GM12891 (cell line): ENCODE measurements around the gene TCTA.
"Not testable (repeated sequence)": the region's sequence is repeated elsewhere in the genome, so short reads cannot be mapped to it uniquely, and the experiment has no call there.

Experiments
- DNase-seq: peaks from one replicate; pipeline ENCODE4 v3.0.0; 2011; ENCODE audit warnings: low spot score; ENCODE audit not compliant: insufficient read length
- FAIRE-seq: peaks from 2 replicates; lab custom pipeline; 2011; peaks lifted over from hg19 to GRCh38; lab: Jason Lieb, UNC
- PAX5 ChIP-seq: IDR thresholded peaks from 2 replicates; pipeline ENCODE4 v1.6.1; 2011; ENCODE audit warnings: low read length, moderate library complexity, mild to moderate bottlenecking; ENCODE audit not compliant: insufficient read depth, severe bottlenecking
- POLR2A ChIP-seq: IDR thresholded peaks from 2 replicates; pipeline ENCODE4 v1.6.1; 2011; ENCODE audit warnings: low read depth, low read length, control low read depth
- POLR2AphosphoS5 ChIP-seq: IDR thresholded peaks from 2 replicates; pipeline ENCODE4 v1.6.1; 2011; ENCODE audit warnings: low read depth, low read length, control low read depth
- POU2F2 ChIP-seq: IDR thresholded peaks from 2 replicates; pipeline ENCODE4 v1.6.1; 2011; ENCODE audit warnings: low read depth, mild to moderate bottlenecking, control low read depth, low read length, moderate library complexity
- SPI1 ChIP-seq: IDR thresholded peaks from 2 replicates; pipeline ENCODE4 v1.6.1; 2011; ENCODE audit warnings: low read depth, low read length, control low read depth
- TAF1 ChIP-seq: IDR thresholded peaks from 2 replicates; pipeline ENCODE4 v1.6.1; 2011; ENCODE audit warnings: low read depth, low read length, control low read depth

The TCTA gene

GRCh38 chr3:49387721-49388120 lies 24.5 kb upstream of the TCTA start:
- TF ChIP-seq POU2F2, result no peak
- no peak for TF ChIP-seq PAX5
- no peak for TF ChIP-seq TAF1
- TF ChIP-seq POLR2A, result no peak
- TF ChIP-seq POLR2AphosphoS5, result no peak
- no peak for TF ChIP-seq SPI1
- DNase-seq (no peak), FAIRE-seq (no peak)

GRCh38 chr3:49388289-49388820 lies 23.9 kb upstream of the TCTA start:
- DNase-seq (no peak), FAIRE-seq (no peak)
- TF ChIP-seq POU2F2, result no peak
- no peak for TF ChIP-seq SPI1
- TF ChIP-seq TAF1, result no peak
- no peak for TF ChIP-seq POLR2AphosphoS5
- TF ChIP-seq PAX5, result no peak

GRCh38 chr3:49389297-49389696 lies 22.9 kb upstream of the TCTA start:
- FAIRE-seq (no peak), DNase-seq (no peak)
- no peak for TF ChIP-seq POU2F2
- no peak for TF ChIP-seq POLR2A
- TF ChIP-seq PAX5, result no peak
- no peak for TF ChIP-seq SPI1
- no peak for TF ChIP-seq TAF1
- TF ChIP-seq POLR2AphosphoS5, result no peak

DNA sequence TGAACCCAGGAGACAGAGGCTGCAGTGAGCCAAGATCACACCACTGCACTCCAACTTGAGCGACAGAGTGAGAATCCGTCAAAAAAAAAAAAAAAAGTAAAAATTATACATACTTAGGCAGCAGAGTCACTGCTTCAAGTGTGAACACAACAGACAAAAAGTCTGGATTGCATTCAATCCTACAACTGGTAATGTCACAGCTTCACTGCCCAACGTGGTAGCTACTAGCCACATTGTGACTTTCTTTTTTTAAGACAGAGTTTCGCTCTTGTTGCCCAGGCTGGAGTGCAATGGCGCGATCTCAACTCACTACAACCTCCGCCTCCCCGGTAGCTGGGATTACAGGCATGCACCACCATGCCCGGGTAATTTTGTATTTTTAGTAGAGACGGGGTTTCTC lies 20.9 kb upstream of the TCTA start:
- not testable (repeated sequence) for DNase-seq, FAIRE-seq

DNA sequence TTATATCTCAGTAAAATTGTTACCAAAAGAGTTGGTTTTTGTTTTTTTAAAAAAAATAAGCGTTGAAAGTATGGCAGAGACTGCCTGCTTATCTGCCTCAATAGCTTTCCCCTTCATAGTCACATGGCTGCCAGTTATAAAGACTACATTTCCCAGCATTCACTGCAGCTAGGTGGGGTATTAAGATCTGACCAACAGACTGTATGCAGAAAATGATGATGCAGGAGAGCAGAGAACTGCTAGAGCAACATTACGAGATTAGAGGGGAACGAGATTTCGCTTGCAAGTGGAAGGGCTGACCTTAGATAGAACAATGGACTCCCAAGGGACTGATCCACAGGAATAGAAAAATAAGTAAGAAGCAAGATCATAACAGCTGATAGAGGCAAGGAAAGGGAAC lies 14.8 kb upstream of the TCTA start:
- FAIRE-seq (peak; percentile 82), DNase-seq (no peak)
- no peak for TF ChIP-seq SPI1
- no peak for TF ChIP-seq POLR2AphosphoS5
- no peak for TF ChIP-seq POLR2A

- no peak for FAIRE-seq
- TF ChIP-seq TAF1 (no peak), PAX5 (no peak), SPI1 (no peak), POU2F2 (no peak), POLR2A (no peak), POLR2AphosphoS5 (no peak)
- DNase-seq, result no peak
Measured at GRCh38 chr3:49399461-49399860, 12.8 kb upstream of the TCTA start.

DNA sequence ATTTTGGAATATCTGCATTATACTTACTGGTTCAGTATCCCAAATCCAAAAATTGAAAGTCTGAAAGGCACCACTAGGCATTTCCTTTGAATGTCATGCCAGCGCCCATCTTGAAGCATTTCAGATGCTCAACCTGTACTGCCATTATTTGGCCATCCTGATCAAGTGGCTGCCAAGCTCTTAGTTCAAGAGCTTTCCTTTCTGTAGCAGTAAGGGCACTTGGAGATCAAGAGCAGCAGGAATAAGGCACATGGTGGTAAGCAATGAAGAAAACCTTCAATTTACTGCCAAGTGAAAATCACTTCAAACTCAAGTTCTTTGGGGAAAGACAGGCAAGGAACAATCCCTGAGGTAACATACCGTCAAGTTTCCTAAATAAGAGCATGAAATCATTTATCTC lies 10.5 kb upstream of the TCTA start:
- FAIRE-seq, result no peak
- TF ChIP-seq POU2F2 (no peak), POLR2AphosphoS5 (no peak), SPI1 (no peak), POLR2A (no peak), PAX5 (no peak), TAF1 (no peak)
- DNase-seq, result no peak

DNA sequence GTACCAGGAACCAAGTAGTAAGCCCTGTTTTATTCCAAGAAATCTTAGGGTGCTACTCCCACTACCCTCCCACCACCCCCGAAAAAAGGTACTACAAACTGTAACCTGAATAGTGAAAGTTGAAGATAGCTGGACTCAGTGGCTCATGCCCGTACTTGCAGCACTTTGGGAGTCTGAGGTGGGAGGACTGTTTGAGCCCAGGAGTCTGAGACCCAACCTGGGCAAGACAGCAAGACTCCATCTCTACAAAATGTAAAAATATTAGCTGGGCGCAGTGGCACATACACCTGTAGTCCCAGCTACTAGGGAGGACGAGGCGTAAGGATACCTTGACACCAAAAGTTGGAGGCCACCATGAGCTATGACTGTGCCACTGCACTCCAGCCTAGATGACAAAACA lies 8.3 kb upstream of the TCTA start:
- DNase-seq, result no peak
- no peak for FAIRE-seq
- TF ChIP-seq SPI1 (no peak), POLR2A (no peak), POLR2AphosphoS5 (no peak), PAX5 (no peak), TAF1 (no peak), POU2F2 (no peak)

GRCh38 chr3:49405570-49405969 lies 6.7 kb upstream of the TCTA start:
- DNase-seq, FAIRE-seq: not testable (repeated sequence)

DNA sequence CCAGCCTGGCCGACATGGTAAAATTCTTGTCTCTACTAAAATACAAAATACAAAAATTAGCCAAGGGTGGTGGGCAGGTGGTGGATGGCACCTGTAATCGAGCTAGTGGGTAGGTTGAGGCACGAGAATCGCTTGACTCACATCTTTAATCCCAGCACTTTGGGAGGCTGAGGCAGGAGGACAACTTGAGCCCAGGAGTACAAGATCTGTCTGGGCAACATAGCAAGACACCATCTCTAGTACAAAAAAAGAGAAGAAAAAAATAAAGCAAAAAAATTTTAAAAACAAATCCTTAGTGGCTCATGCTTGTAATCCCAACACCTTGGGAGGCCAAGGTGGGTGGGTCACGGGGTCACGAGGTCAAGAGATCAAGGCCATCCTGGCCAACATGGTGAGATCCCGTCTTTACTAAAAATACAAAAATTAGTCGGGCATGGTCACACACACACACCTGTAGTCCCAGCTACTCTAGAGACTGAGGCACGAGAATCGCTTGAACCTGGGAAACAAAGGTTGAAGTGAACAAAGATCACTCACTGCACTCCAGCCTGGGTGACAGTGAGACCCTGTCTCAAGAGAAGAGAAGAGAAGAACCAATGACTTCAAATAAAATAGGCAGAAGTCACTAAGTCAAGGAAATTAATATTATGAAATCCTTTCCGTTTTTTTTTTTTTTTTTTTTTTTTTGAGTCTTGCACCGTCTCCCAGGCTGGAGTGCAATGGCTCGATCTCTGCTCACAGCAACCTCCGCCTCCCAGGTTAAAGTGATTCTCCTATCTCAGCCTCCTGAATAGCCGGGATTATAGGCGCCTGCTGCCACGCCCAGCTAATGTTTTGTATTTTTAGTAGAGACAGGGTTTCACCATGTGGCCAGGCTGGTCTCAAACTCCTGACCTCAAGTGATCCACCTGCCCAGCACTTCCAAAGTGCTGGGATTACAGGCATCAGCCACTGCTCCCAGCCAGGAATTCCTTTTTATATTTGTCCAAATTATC lies 5.4 kb upstream of the TCTA start:
- no peak for FAIRE-seq
- DNase-seq, result no peak
- TF ChIP-seq POLR2A, result no peak
- TF ChIP-seq TAF1, result no peak
- no peak for TF ChIP-seq POU2F2
- TF ChIP-seq POLR2AphosphoS5, result no peak
- TF ChIP-seq SPI1, result no peak
- no peak for TF ChIP-seq PAX5
